ENCODE results near the gene SLC4A3. TPM values are rescaled to one million over a fixed set of nuclear protein-coding genes. Genes with fewer than 3 reads are reported as not detected.

SLC4A3 gene
- polyA plus RNA-seq, 1 of the 3 experiments (the other 2 are of a cell fraction), result 12.3 TPM

- CTCF ChIA-PET, result interaction anchor here (0.7 to 2.6 kb wide), 3 partner anchors 9 to 107 kb away, joined by 3 to 11 read pairs (median 4); no protein-coding TSS in a partner anchor
- peaks cover 14% of the 10 kb centered on the region for H3K27me3 ChIP-seq (ENCODE audit: insufficient read depth)
- no peak for DNase-seq
- H3K36me3 ChIP-seq (replicated peaks in 1 of 2; ENCODE audit: control insufficient read depth in 1 of 2, insufficient read depth in 2 of 2, low read length in 1 of 2), result no peaks in the 10 kb centered on the region
- no peaks in the 10 kb centered on the region for H3K9me3 ChIP-seq
- peaks cover 6% of the 10 kb centered on the region for H3F3A ChIP-seq (replicated peaks; ENCODE audit: insufficient read depth)
- POLR2A ChIA-PET, result no interaction called here
- no peaks in the 10 kb centered on the region for H4K20me1 ChIP-seq (ENCODE audit: insufficient read depth)
- no peak overlapping the region for H3K9ac ChIP-seq
- H3K4me2 ChIP-seq, result no peak overlapping the region
- no peak overlapping the region for H3K4me3 ChIP-seq (ENCODE audit: low read depth in 2 of 2, low read length in 1 of 2)
- H3K9me2 ChIP-seq, result no peaks in the 10 kb centered on the region
- no peak overlapping the region for H3K27ac ChIP-seq (ENCODE audit: low read depth in 2 of 2, low read length in 1 of 2)
- no peak overlapping the region for H2AFZ ChIP-seq (ENCODE audit: low read depth)
- peaks cover 11 to 13% of the 10 kb centered on the region in 2 experiments; a peak in 3 of 4 replicates for H3K4me1 ChIP-seq (ENCODE audit: control insufficient read depth in 1 of 2, insufficient read depth in 2 of 2, low read depth in 1 of 2, low read length in 1 of 2)
- no peak for TF ChIP-seq USF2 (IDR thresholded peaks at IDR 0.05; ENCODE audit: borderline replicate concordance, low read depth, low read length)
- TF ChIP-seq GABPA (IDR thresholded peaks at IDR 0.05; ENCODE audit: low read depth), result no peak
- TF ChIP-seq EP300 (IDR thresholded peaks at IDR 0.05; ENCODE audit: borderline replicate concordance in 1 of 2, low read depth in 1 of 2, low read length in 1 of 2), result no peak
- TF ChIP-seq GATA2 (CRISPR knock-in tag; IDR thresholded peaks at IDR 0.05), result no peak
- no peak for TF ChIP-seq USF1 (IDR thresholded peaks at IDR 0.05; ENCODE audit: borderline replicate concordance, low read depth)
- no peak for TF ChIP-seq RXRA (IDR thresholded peaks at IDR 0.05; ENCODE audit: borderline replicate concordance, low read depth)
- no peak for TF ChIP-seq CTCF (IDR thresholded peaks at IDR 0.05)
- TF ChIP-seq CHD2 (IDR thresholded peaks at IDR 0.05; ENCODE audit: low read length, partially characterized antibody), result no peak
- TF ChIP-seq RCOR1 (IDR thresholded peaks at IDR 0.05; ENCODE audit: low read length), result no peak
- no peak for TF ChIP-seq PBX3 (IDR thresholded peaks at IDR 0.05)
- TF ChIP-seq YY1 (IDR thresholded peaks at IDR 0.05; ENCODE audit: low read depth), result no peak
- no peak for TF ChIP-seq RFX5 (IDR thresholded peaks at IDR 0.05; ENCODE audit: low read length)
- no peak for TF ChIP-seq FOSL2 (IDR thresholded peaks at IDR 0.05; ENCODE audit: borderline replicate concordance, low read depth)
- no peak for TF ChIP-seq RAD21 (IDR thresholded peaks at IDR 0.05; ENCODE audit: low read length)
- no peak for TF ChIP-seq FOXJ3 (CRISPR knock-in tag; IDR thresholded peaks at IDR 0.05)
- no peak for TF ChIP-seq TCF12 (IDR thresholded peaks at IDR 0.05)
- TF ChIP-seq SIN3A (IDR thresholded peaks at IDR 0.05; ENCODE audit: borderline replicate concordance, low read depth, low read length), result no peak
- TF ChIP-seq NFIC (IDR thresholded peaks at IDR 0.05; ENCODE audit: borderline replicate concordance), result no peak
- no peak for TF ChIP-seq MEF2A (IDR thresholded peaks at IDR 0.05; ENCODE audit: borderline replicate concordance, low read depth)
- no peak for TF ChIP-seq FOXM1 (IDR thresholded peaks at IDR 0.05; ENCODE audit: low read depth)
- H3K79me2 ChIP-seq (ENCODE audit: insufficient read depth), result no peaks in the 10 kb centered on the region
- WGBS (ENCODE audit: low lambda C conversion rate), result 39% methylated on average over 4 of the region's 4 CpGs
Observed at GRCh38 chr2:219648963-219649362, 21.5 kb downstream of the SLC4A3 start.
